GM23248 (cell line): ENCODE results near the gene MYO15A. TPM values are rescaled to one million over a fixed set of nuclear protein-coding genes. Genes with fewer than 3 reads are reported as not detected.

ENCODE experiments used
- DNase-seq: peaks from one replicate; pipeline ENCODE4 v3.0.0-alpha.2; 2015
- H2AFZ ChIP-seq: fragments of 200-600 bp; sonication (generic); 2 replicates; pipeline ENCODE4 v1.6.1; 2016; ENCODE audit warnings: antibody characterized with exemption
- H3F3A ChIP-seq: fragments of 200-600 bp; sonication (generic); 2 replicates; pipeline ENCODE4 v1.6.1; 2016; ENCODE audit warnings: mild to moderate bottlenecking, antibody characterized with exemption, mixed run types; ENCODE audit not compliant: insufficient read depth
- H3K27ac ChIP-seq: fragments of 200-600 bp; sonication (generic); 2 replicates; pipeline ENCODE4 v1.5.1; 2016; ENCODE audit warnings: mild to moderate bottlenecking
- H3K27me3 ChIP-seq: fragments of 200-600 bp; sonication (generic); replicated peaks from 2 replicates; pipeline ENCODE4 v1.6.1; 2016; ENCODE audit warnings: mild to moderate bottlenecking; ENCODE audit not compliant: insufficient read depth
- H3K36me3 ChIP-seq: fragments of 200-600 bp; sonication (generic); 2 replicates; pipeline ENCODE4 v1.6.1; 2016; ENCODE audit warnings: low read depth, mild to moderate bottlenecking
- H3K4me1 ChIP-seq: fragments of 200-600 bp; sonication (generic); 2 replicates; pipeline ENCODE4 v1.6.1; 2016; ENCODE audit warnings: mild to moderate bottlenecking; ENCODE audit not compliant: insufficient read depth
- H3K4me2 ChIP-seq: fragments of 200-600 bp; sonication (generic); one replicate; pipeline ENCODE4 v1.6.1; 2016; ENCODE audit warnings: mild to moderate bottlenecking; ENCODE audit not compliant: unreplicated experiment
- H3K4me3 ChIP-seq: fragments of 200-600 bp; sonication (generic); 2 replicates; pipeline ENCODE4 v1.5.1; 2016; ENCODE audit warnings: mild to moderate bottlenecking
- H3K79me2 ChIP-seq: fragments of 200-600 bp; sonication (generic); 2 replicates; pipeline ENCODE4 v1.6.1; 2016; ENCODE audit warnings: mild to moderate bottlenecking; ENCODE audit not compliant: insufficient read depth
- H3K9ac ChIP-seq: fragments of 200-600 bp; sonication (generic); 2 replicates; pipeline ENCODE4 v1.6.1; 2016; ENCODE audit warnings: mild to moderate bottlenecking
- H3K9me2 ChIP-seq: fragments of 200-600 bp; sonication (generic); 2 replicates; pipeline ENCODE4 v1.6.1; 2016; ENCODE audit warnings: mixed run types, mild to moderate bottlenecking, moderate library complexity; ENCODE audit not compliant: insufficient read depth
- H3K9me3 ChIP-seq: fragments of 200-600 bp; sonication (generic); one replicate; pipeline ENCODE4 v1.6.1; 2017; ENCODE audit warnings: low read depth
- H4K20me1 ChIP-seq: fragments of 200-600 bp; sonication (generic); 2 replicates; pipeline ENCODE4 v1.6.0; 2016; ENCODE audit not compliant: insufficient read depth
- EZH2 ChIP-seq: fragments of 200-600 bp; sonication (generic); IDR thresholded peaks from 2 replicates; pipeline ENCODE4 v1.6.1; 2018; ENCODE audit warnings: antibody characterized with exemption, mild to moderate bottlenecking; ENCODE audit not compliant: insufficient read depth, poor library complexity, severe bottlenecking
- EZH2phosphoT487 ChIP-seq: fragments of 200-600 bp; sonication (generic); IDR thresholded peaks from 2 replicates; pipeline ENCODE4 v1.6.1; 2018; ENCODE audit warnings: antibody characterized with exemption, moderate library complexity, mild to moderate bottlenecking, low read depth; ENCODE audit not compliant: insufficient read depth
- WGBS, 2 experiments: methylation state at CpG; one replicate each; pipeline ENCODE4 v1.1.6; 2015 to 2017; ENCODE audit warnings: low lambda C conversion rate in 2 of 2, low coverage in 1 of 2; ENCODE audit errors: missing lambda C conversion rate in 2 of 2; 5-methylcytosine and 5-hydroxymethylcytosine counted together
- in situ Hi-C: fragments of 300-500 bp; cut with MboI; formaldehyde crosslinking; loops from 2 replicates; pipeline ENCODE4 v1.15.0; 2020
- polyA plus RNA-seq: library from polyadenylated mRNA; unstranded; fragments of >200 nt; fragmentation: Nextera tagmentation; extraction: Ambion mirVana; gene quantifications from 2 replicates; pipeline ENCODE4 v1.2.1, GENCODE V29; 2016
- total RNA-seq: library from RNA; depleted of rRNA; stranded (reverse); fragments of >200 nt; shearing (Covaris generic); gene quantifications from 2 replicates; pipeline ENCODE4 v1.2.3, GENCODE V29; 2014; rRNA removed

MYO15A gene
- total and polyA plus RNA-seq, 2 experiments from 2014 or later: 0.54 to 0.70 TPM

GRCh38 chr17:18229254-18229653, 120.7 kb downstream of the MYO15A start:
- DNase-seq: no peak
- H3K27ac ChIP-seq: no peak overlapping the region
- H3F3A ChIP-seq: no peaks in the 10 kb centered on the region
- peaks cover 10% of the 10 kb centered on the region; the same call in 1 of the 2 replicates for H3K4me1 ChIP-seq
- H3K27me3 ChIP-seq: no peaks in the 10 kb centered on the region
- no peaks in the 10 kb centered on the region for H3K36me3 ChIP-seq
- no peak overlapping the region for H3K9ac ChIP-seq
- H3K4me2 ChIP-seq: no peak overlapping the region
- peaks cover 55% of the 10 kb centered on the region for H3K79me2 ChIP-seq
- H3K4me3 ChIP-seq: no peak overlapping the region
- no peaks in the 10 kb centered on the region for H4K20me1 ChIP-seq
- WGBS, 2 experiments: 68 to 73% methylated on average over 4 of the region's 4 CpGs
- H2AFZ ChIP-seq: no peak overlapping the region
- H3K9me2 ChIP-seq: no peaks in the 10 kb centered on the region
- TF ChIP-seq EZH2 (no peak), EZH2phosphoT487 (no peak)
- H3K9me3 ChIP-seq: no peaks in the 10 kb centered on the region
- in situ Hi-C loops: no loop called here

Other genes with a start within 250 kb of the MYO15A start
- 31.0 and 50.2 TPM in 2 replicates for gene TOM1L2, start 136.4 kb upstream of the MYO15A start, total RNA-seq
- 25.5 and 27.3 TPM in 2 replicates for gene TOM1L2, start 136.4 kb upstream of the MYO15A start, polyA plus RNA-seq
- 1.0 and 3.6 TPM in 2 replicates for gene DRC3, start 135.9 kb upstream of the MYO15A start, total RNA-seq
- gene DRC3, start 135.9 kb upstream of the MYO15A start, polyA plus RNA-seq: 2.2 and 3.2 TPM in 2 replicates
- gene ATPAF2, start 69.6 kb upstream of the MYO15A start, total RNA-seq: 17.0 and 37.6 TPM in 2 replicates
- gene ATPAF2, start 69.6 kb upstream of the MYO15A start, polyA plus RNA-seq: 21.9 and 22.3 TPM in 2 replicates
- 8.0 and 10.2 TPM in 2 replicates for gene GID4, start 69.3 kb upstream of the MYO15A start, total RNA-seq
- gene GID4, start 69.3 kb upstream of the MYO15A start, polyA plus RNA-seq: 7.2 and 7.3 TPM in 2 replicates
- 51.0 and 53.4 TPM in 2 replicates for gene DRG2, start 20.8 kb upstream of the MYO15A start, total RNA-seq
- 34.6 and 36.7 TPM in 2 replicates for gene DRG2, start 20.8 kb upstream of the MYO15A start, polyA plus RNA-seq
- gene ALKBH5, start 75.1 kb downstream of the MYO15A start, total RNA-seq: 152 and 161 TPM in 2 replicates
- gene ALKBH5, start 75.1 kb downstream of the MYO15A start, polyA plus RNA-seq: 81.9 and 85.2 TPM in 2 replicates
- 37.3 and 40.3 TPM in 2 replicates for gene LLGL1, start 116.9 kb downstream of the MYO15A start, total RNA-seq
- gene LLGL1, start 116.9 kb downstream of the MYO15A start, polyA plus RNA-seq: 3.4 and 3.5 TPM in 2 replicates
- gene FLII, start 150.0 kb downstream of the MYO15A start, total RNA-seq: 250 and 306 TPM in 2 replicates
- gene FLII, start 150.0 kb downstream of the MYO15A start, polyA plus RNA-seq: 187 TPM in 2 replicates
- 13.8 and 26.4 TPM in 2 replicates for gene MIEF2, start 151.9 kb downstream of the MYO15A start, total RNA-seq
- gene MIEF2, start 151.9 kb downstream of the MYO15A start, polyA plus RNA-seq: 8.8 and 10.0 TPM in 2 replicates
- gene TOP3A, start 206.2 kb downstream of the MYO15A start, total RNA-seq: 23.5 and 47.1 TPM in 2 replicates
- gene TOP3A, start 206.2 kb downstream of the MYO15A start, polyA plus RNA-seq: 12.2 and 14.1 TPM in 2 replicates
- gene SMCR8, start 206.5 kb downstream of the MYO15A start, total RNA-seq: 10.5 and 15.0 TPM in 2 replicates
- 2.2 and 2.5 TPM in 2 replicates for gene SMCR8, start 206.5 kb downstream of the MYO15A start, polyA plus RNA-seq